Fibroblast of villous mesenchyme (primary cell): ENCODE results near the gene C14orf119. TPM values are rescaled to one million over a fixed set of nuclear protein-coding genes. Genes with fewer than 3 reads are reported as not detected.

Experiments used
- DNase-seq: peaks from one replicate; pipeline ENCODE4 v3.0.0-alpha.2; 2010; ENCODE audit warnings: low read depth
- H3K4me3 ChIP-seq: 2 replicates; pipeline ENCODE4 v1.5.1; 2011; ENCODE audit warnings: low read depth, mild to moderate bottlenecking, low read length
- total RNA-seq: library from RNA; depleted of rRNA; stranded (reverse); fragments of >200 nt; gene quantifications from 2 replicates; pipeline ENCODE4 v1.2.3, GENCODE V29; 2012
- TF ChIP-seq, protein P1 (sequence below): IDR thresholded peaks from 2 replicates; pipeline ENCODE4 v1.5.1; 2012; ENCODE audit warnings: low read depth, mild to moderate bottlenecking, low read length; ENCODE audit not compliant: insufficient read depth

C14orf119 gene
- total RNA-seq, 1 donor, result 66.1 TPM

DNA sequence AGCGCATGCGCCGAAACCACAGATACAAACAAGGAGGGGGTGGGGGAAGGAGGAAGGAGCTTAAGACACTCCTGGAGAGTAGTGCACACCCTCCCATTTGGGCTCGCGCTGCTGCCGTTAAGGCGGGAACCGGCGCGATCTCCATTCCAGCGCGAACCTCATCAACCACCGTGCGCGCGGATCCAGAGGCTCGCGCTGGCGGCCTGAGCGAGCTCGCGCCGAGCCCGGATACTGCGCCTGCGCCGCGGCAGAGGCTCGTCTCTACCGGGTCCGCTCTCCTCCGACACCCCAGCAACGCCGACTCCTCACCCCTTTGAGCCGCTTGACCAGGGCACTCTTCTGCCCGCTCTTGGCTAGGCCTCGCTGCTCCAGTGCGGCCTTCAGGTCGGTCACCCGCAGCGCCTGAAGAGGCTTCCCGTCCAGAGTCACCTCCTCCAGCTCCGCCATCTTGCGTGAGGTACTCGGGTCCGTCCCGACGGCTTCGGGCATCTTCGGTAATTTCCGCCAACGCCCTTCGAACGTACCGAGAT, 574 bp upstream of the C14orf119 start, which contains the start of gene ACIN1:
Gene ACIN1 (minus strand): TSS at position 471 of the 530 bp plus-strand sequence. CDS start 24 bp downstream, at position 447.
- TF ChIP-seq, protein P1, sequence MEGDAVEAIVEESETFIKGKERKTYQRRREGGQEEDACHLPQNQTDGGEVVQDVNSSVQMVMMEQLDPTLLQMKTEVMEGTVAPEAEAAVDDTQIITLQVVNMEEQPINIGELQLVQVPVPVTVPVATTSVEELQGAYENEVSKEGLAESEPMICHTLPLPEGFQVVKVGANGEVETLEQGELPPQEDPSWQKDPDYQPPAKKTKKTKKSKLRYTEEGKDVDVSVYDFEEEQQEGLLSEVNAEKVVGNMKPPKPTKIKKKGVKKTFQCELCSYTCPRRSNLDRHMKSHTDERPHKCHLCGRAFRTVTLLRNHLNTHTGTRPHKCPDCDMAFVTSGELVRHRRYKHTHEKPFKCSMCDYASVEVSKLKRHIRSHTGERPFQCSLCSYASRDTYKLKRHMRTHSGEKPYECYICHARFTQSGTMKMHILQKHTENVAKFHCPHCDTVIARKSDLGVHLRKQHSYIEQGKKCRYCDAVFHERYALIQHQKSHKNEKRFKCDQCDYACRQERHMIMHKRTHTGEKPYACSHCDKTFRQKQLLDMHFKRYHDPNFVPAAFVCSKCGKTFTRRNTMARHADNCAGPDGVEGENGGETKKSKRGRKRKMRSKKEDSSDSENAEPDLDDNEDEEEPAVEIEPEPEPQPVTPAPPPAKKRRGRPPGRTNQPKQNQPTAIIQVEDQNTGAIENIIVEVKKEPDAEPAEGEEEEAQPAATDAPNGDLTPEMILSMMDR, result no peak
- DNase-seq, result peak; percentile 90
- H3K4me3 ChIP-seq, result peak within 1 kb of the TSS; percentile 91

DNA sequence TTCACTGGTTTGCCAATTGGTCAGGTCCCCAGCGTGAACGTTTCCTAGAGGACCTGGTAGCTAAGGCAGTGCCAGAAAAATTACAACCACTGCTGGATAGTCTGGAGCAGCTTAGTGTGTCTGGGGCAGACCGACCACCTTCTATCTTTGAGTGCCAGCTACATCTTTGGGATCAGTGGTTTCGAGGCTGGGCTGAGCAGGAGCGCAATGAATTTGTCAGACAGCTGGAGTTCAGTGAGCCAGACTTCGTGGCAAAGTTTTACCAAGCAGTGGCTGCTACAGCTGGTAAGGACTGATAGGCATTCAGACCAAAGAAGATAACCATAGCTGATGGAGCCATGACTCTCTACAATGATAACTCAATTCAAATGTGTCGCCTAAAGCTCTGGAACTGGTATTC, 2.5 kb downstream of the C14orf119 start:
- H3K4me3 ChIP-seq, result no peak overlapping the region
- TF ChIP-seq, protein P1, result no peak
- no peak for DNase-seq

DNA sequence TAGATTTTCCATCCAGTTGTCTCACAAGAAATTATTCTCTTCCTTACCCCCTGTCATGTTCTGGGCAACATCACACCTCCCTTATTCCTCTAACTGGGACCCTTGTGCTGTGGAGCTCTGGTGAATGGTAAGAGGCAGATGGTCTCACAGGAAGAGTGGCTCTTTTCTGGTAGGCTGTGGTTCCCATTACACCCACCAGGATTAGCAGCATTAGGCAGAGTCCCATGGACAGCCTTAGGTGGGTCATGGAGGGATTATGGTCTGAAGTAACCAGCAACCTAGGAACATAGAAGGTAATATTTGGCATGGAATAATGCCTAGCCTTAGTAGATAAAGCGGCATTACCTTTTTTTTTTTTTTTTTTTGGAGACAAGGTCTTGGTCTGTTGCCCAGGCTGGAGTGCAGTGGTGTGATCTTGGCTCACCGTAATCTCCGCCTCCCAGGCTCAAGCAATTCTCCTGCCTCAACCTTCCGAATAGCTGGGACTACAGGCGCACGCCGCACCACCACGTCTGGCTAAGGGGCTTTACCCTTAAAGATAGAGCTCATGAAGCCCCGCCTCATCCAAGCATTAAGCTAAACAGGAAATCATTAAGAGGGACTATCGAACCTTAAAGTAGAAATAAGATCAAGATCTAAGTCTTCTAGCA, 4.0 kb downstream of the C14orf119 start:
- H3K4me3 ChIP-seq, result no peak overlapping the region
- TF ChIP-seq, protein P1, result no peak
- DNase-seq, result no peak

DNA sequence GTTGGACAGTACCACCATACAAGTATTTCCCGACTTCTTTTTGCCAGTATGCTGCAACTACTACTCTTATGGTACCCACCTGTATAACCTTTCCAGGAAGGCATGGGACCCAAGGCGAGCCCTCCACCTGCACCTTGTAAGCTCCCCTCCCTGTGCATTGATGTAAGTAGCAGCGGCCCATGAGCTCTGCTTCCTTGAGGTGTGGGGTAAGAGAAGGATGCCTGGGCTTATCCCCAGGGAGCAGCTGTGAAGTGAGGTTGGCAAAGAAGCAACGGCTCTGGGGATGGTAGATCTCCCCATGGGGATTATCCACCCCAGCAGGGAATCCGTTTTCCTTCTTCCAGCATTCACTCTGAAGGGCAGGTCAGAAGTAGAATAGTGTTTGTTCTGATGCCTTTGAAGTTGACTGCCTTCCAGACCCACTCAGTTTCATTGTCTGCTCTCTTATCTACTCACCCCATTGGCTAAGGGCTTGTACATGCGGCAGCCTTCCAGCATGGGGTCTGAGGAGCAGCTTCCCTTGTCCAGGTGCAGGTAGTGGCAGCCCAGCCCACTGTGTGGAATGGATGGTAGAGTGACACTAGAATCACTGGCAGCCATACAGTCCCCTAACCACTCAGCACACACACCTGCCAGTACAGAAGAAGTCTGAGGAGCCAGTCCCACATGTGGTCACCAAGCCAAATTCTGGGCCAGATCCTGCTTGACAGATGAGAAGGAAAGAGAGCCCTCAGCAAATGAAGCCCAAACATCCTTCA, 6.1 kb downstream of the C14orf119 start:
- TF ChIP-seq, protein P1, result no peak
- H3K4me3 ChIP-seq, result no peak overlapping the region
- DNase-seq, result no peak

DNA sequence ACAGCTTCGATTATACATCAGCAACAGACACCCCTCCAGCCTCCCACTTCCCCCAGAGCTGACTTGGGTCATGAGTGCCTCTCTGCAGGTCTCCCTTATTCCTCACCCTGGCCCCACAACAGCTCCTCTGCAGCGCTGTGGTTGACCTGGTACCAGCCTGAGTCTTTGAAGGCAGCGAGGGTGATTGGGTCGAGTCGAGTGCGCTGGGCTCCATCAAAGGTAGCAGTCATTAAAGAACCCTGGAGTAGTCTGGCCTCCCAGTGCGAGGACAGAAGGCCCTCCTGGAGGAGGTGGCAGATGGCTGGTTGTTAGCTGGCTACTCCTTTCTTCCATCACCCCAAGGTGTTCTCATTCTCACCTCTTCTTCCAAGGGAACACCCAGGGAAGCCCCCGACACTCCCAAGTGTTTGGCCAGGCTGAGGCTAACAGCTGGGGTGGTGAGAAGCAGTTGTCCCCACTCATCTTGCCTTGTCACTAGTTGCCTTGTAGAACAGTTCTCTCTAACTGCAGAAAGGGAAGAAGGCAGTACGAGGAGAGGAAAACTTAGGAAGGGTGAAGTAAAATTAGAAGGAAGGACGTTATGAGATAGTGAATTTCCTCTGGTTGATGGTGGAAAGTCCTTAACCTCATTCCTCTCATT, 6.8 kb downstream of the C14orf119 start:
- no peak overlapping the region for H3K4me3 ChIP-seq
- no peak for DNase-seq
- TF ChIP-seq, protein P1, result no peak

DNA sequence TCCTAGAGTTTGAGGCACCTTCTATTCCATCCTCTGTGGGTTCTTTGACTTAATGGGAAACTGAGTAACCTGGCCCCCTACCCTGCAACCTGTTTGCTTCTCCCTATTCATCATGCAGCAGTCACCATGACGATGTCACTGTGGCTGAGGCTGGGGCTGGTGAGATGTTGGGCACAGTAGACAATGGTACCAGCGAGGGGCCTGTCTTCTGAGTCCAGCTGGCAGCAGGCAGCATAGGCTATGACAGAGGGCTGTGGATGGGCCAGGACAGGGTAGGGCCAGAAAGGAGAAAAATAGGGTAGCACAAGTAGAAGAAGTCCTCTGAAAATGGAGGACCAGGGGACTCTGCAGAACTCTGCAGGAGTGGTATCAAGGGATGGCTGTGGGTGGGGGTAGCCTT, 7.5 kb downstream of the C14orf119 start:
- DNase-seq, result no peak
- no peak overlapping the region for H3K4me3 ChIP-seq
- TF ChIP-seq, protein P1, result no peak
